Ishikawa (cell line): ENCODE results near the gene SESN1.

ENCODE experiments used
- CREB1 ChIP-seq: IDR thresholded peaks from 2 replicates; pipeline ENCODE4 v1.6.1; 2012; ENCODE audit warnings: low read depth
- EGR1 ChIP-seq: IDR thresholded peaks from 2 replicates; pipeline ENCODE4 v1.6.1; 2012
- EP300 ChIP-seq: IDR thresholded peaks from 2 replicates; pipeline ENCODE4 v1.6.1; 2012; ENCODE audit warnings: borderline replicate concordance
- FOXM1 ChIP-seq: IDR thresholded peaks from 2 replicates; pipeline ENCODE4 v1.6.1; 2012; ENCODE audit warnings: low read depth, borderline replicate concordance
- NFIC ChIP-seq: IDR thresholded peaks from 2 replicates; pipeline ENCODE4 v1.6.1; 2012
- RAD21 ChIP-seq: IDR thresholded peaks from 2 replicates; pipeline ENCODE4 v1.6.1; 2012; ENCODE audit warnings: low read depth
- TAF1 ChIP-seq: IDR thresholded peaks from 2 replicates; pipeline ENCODE4 v1.6.1; 2012; ENCODE audit warnings: low read depth, mild to moderate bottlenecking
- TCF12 ChIP-seq: IDR thresholded peaks from 2 replicates; pipeline ENCODE4 v1.6.1; 2012; ENCODE audit warnings: low read depth
- TEAD4 ChIP-seq: IDR thresholded peaks from 2 replicates; pipeline ENCODE4 v1.6.1; 2012
- YY1 ChIP-seq: IDR thresholded peaks from 2 replicates; pipeline ENCODE4 v1.6.1; 2012; ENCODE audit warnings: low read depth
- ZBTB7A ChIP-seq: IDR thresholded peaks from 2 replicates; pipeline ENCODE4 v1.6.1; 2012; ENCODE audit warnings: low read depth
- TF ChIP-seq, protein P1 (sequence below): IDR thresholded peaks from 2 replicates; pipeline ENCODE4 v1.6.1; 2012
- TF ChIP-seq, protein P2 (sequence below): IDR thresholded peaks from 2 replicates; pipeline ENCODE4 v1.6.1; 2012; ENCODE audit warnings: low read depth, mild to moderate bottlenecking

DNA sequence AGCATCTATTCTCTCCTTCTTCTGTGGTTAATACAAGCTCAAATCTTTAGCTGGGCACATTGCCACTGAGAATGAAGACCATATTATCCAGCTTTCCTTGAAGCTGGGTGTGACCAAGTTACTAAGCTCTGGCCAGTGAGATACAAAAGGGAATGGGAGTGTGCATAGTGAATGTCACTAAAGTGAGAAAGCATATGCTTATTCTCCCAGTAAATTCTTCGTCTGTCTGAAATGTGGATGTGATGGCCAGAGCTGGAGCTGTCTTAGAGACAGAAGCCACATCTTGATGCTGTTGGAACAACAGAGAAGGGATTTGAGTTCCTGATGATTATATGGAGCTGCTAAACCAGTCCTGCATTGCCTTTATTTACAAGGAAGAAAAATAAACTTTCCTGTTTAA, 60.1 kb downstream of the SESN1 start:
- TF ChIP-seq, protein P1, sequence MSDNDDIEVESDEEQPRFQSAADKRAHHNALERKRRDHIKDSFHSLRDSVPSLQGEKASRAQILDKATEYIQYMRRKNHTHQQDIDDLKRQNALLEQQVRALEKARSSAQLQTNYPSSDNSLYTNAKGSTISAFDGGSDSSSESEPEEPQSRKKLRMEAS: no peak
- TF ChIP-seq EGR1 (no peak), EP300 (no peak), TEAD4 (no peak), ZBTB7A (no peak), FOXM1 (no peak), NFIC (no peak), TAF1 (no peak), YY1 (no peak), RAD21 (no peak), CREB1 (no peak), TCF12 (no peak)
- TF ChIP-seq, protein P2, sequence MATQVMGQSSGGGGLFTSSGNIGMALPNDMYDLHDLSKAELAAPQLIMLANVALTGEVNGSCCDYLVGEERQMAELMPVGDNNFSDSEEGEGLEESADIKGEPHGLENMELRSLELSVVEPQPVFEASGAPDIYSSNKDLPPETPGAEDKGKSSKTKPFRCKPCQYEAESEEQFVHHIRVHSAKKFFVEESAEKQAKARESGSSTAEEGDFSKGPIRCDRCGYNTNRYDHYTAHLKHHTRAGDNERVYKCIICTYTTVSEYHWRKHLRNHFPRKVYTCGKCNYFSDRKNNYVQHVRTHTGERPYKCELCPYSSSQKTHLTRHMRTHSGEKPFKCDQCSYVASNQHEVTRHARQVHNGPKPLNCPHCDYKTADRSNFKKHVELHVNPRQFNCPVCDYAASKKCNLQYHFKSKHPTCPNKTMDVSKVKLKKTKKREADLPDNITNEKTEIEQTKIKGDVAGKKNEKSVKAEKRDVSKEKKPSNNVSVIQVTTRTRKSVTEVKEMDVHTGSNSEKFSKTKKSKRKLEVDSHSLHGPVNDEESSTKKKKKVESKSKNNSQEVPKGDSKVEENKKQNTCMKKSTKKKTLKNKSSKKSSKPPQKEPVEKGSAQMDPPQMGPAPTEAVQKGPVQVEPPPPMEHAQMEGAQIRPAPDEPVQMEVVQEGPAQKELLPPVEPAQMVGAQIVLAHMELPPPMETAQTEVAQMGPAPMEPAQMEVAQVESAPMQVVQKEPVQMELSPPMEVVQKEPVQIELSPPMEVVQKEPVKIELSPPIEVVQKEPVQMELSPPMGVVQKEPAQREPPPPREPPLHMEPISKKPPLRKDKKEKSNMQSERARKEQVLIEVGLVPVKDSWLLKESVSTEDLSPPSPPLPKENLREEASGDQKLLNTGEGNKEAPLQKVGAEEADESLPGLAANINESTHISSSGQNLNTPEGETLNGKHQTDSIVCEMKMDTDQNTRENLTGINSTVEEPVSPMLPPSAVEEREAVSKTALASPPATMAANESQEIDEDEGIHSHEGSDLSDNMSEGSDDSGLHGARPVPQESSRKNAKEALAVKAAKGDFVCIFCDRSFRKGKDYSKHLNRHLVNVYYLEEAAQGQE: no peak
